Mucosa of descending colon (tissue), 3 donors: ENCODE measurements around the gene TEX29. TPM values are rescaled to one million over a fixed set of nuclear protein-coding genes. Genes with fewer than 3 reads are reported as not detected.

Experiments used
- ATAC-seq: fragments of 200-7000 bp; cut with Tn5 transposase; one replicate; pipeline ENCODE4 v1.9.1; 2020; ENCODE audit warnings: mild to moderate bottlenecking, moderate library complexity
- DNase-seq, 3 donors: peaks; one replicate each; pipeline ENCODE4 v3.0.0-alpha.2; 2020
- H3K36me3 ChIP-seq: fragments of 200-600 bp; one replicate; pipeline ENCODE4 v1.8.0; 2021; ENCODE audit warnings: low read depth, mild to moderate bottlenecking
- H3K4me1 ChIP-seq: fragments of 200-600 bp; one replicate; pipeline ENCODE4 v1.8.0; 2021; ENCODE audit warnings: low read depth, mild to moderate bottlenecking
- H3K4me3 ChIP-seq: fragments of 200-600 bp; one replicate; pipeline ENCODE4 v1.8.0; 2021; ENCODE audit warnings: mild to moderate bottlenecking
- H3K9me3 ChIP-seq: fragments of 200-600 bp; one replicate; pipeline ENCODE4 v1.8.0; 2021; ENCODE audit warnings: mild to moderate bottlenecking
- CTCF ChIP-seq: fragments of 200-600 bp; IDR thresholded peaks from one replicate; pipeline ENCODE4 v1.8.0; 2022; ENCODE audit warnings: antibody characterized with exemption, mild to moderate bottlenecking
- intact Hi-C, 2 donors: fragments of 100-400 bp; cut with DNase I in 1 of 2; cut with micrococcal nuclease in 1 of 2; formaldehyde crosslinking; loops; one replicate each; pipeline versions ENCODE4 v1.11.0 to v1.11.1; 2022; cut with DNase I, micrococcal nuclease
- total RNA-seq, 3 donors: library from RNA; stranded (reverse); fragmentation: NEBNext Ultra II Directional in 2 of 3; extraction: Animal tissue kit (Norgen Biotek cat#: 25700) in 2 of 3; gene quantifications; one replicate each; pipeline versions ENCODE4 v1.2.1 to v1.2.4, GENCODE V29; 2021 to 2023
- donor health status: DM: no; HTN: no; CAD: no; lungs with moderate emphysema.
- donor health status: DM: no; HTN: no; CAD: no.
- donor health status: DM: no; HTN: yes; CAD: no.

Gene TEX29
- total RNA-seq, 3 donors from 2014 or later = 0.55 to 0.63 TPM; not detected in 1

GRCh38 chr13:111389621-111390521 lies 69.4 kb downstream of the TEX29 start:
- TF ChIP-seq CTCF = no peak
- intact Hi-C loops = no loop called here
- Histone ChIP-seq H3K4me1 (no peaks in the 10 kb centered on the region), H3K9me3 (no peaks in the 10 kb centered on the region), H3K4me3 (no peak overlapping the region), H3K36me3 (no peaks in the 10 kb centered on the region)
- ATAC-seq = no peak
- DNase-seq = no peak

- DNase-seq (no peak), ATAC-seq (no peak)
- Histone ChIP-seq H3K4me3 (no peak overlapping the region), H3K36me3 (no peaks in the 10 kb centered on the region), H3K9me3 (no peaks in the 10 kb centered on the region), H3K4me1 (no peaks in the 10 kb centered on the region)
- TF ChIP-seq CTCF = no peak
- intact Hi-C loops = no loop called here
These were observed 70.3 kb downstream of the TEX29 start for GRCh38 chr13:111390522-111391270.

GRCh38 chr13:111392486-111392885 lies 72.0 kb downstream of the TEX29 start:
- H3K9me3 ChIP-seq = no peaks in the 10 kb centered on the region

GRCh38 chr13:111393221-111393790 lies 72.9 kb downstream of the TEX29 start:
- intact Hi-C loops = no loop called here
- H3K36me3 ChIP-seq = no peaks in the 10 kb centered on the region
- no peak for ATAC-seq
- no peaks in the 10 kb centered on the region for H3K9me3 ChIP-seq
- no peaks in the 10 kb centered on the region for H3K4me1 ChIP-seq
- no peak for DNase-seq
- no peak overlapping the region for H3K4me3 ChIP-seq
- no peak for TF ChIP-seq CTCF

More at GRCh38 chr13:111392486-111392885, 72.0 kb downstream of the TEX29 start:
- no peak overlapping the region for H3K4me3 ChIP-seq
- ATAC-seq (no peak), DNase-seq (no peak)
- no peak for TF ChIP-seq CTCF
- H3K36me3 ChIP-seq = no peaks in the 10 kb centered on the region
- intact Hi-C loops = no loop called here
- H3K4me1 ChIP-seq = no peaks in the 10 kb centered on the region

Other genes starting within 250 kb of the TEX29 start
- gene ARHGEF7, start 205.3 kb upstream of the TEX29 start, total RNA-seq = 10 to 100 TPM; 55.3 to 82.5 (median 62.6) TPM